Measurements from ENCODE around the gene TMEM178A.

TMEM178A gene

DNA sequence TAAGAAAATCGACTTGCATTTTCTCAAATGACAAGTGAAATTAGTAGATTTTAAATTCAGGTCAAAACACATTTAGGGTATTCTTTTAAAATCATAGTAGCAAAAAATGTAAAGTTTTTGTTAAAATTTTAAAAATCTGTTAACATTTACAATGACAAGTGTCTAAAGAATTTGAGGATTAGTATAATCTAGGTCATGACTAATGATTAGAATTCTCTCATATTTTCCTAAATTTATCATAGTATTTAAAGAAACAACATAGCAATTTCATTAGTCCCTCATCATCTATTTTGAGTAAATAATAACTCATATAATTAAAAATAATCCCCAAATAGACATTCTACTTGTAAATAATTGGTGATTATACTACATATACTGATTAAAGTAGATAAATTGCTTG lies 89.7 kb downstream of the TMEM178A start:
- no peak overlapping the region for H3K4me3 ChIP-seq (ENCODE audit: low read length)
- no peak for DNase-seq (ENCODE audit: low read depth)
- TF ChIP-seq, protein P1, sequence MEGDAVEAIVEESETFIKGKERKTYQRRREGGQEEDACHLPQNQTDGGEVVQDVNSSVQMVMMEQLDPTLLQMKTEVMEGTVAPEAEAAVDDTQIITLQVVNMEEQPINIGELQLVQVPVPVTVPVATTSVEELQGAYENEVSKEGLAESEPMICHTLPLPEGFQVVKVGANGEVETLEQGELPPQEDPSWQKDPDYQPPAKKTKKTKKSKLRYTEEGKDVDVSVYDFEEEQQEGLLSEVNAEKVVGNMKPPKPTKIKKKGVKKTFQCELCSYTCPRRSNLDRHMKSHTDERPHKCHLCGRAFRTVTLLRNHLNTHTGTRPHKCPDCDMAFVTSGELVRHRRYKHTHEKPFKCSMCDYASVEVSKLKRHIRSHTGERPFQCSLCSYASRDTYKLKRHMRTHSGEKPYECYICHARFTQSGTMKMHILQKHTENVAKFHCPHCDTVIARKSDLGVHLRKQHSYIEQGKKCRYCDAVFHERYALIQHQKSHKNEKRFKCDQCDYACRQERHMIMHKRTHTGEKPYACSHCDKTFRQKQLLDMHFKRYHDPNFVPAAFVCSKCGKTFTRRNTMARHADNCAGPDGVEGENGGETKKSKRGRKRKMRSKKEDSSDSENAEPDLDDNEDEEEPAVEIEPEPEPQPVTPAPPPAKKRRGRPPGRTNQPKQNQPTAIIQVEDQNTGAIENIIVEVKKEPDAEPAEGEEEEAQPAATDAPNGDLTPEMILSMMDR (IDR thresholded peaks at IDR 0.05; ENCODE audit: insufficient read depth, low read depth, low read length, missing control alignments), result no peak

DNA sequence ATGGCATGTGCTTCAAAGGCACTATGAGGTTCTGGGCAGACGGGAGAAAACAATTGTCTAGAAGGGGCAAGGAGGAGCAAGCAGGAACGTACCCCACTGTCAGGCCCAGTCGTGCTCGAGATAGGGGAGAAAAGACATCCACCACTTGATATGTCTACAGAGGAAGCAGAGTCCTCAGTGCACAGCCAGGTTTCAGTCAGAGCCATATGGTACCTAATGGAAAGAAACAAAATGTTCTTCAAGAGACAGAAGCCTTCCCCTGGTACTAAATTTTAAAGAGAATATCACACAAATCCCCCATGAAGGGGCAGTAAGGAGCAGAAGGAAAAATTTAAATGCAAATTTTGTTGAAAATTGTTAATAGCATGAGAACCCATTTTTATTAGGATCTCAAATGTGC lies 91.4 kb downstream of the TMEM178A start:
- TF ChIP-seq, protein P1 (IDR thresholded peaks at IDR 0.05; ENCODE audit: insufficient read depth, low read depth, low read length, missing control alignments), result no peak
- DNase-seq (ENCODE audit: low read depth), result no peak
- H3K4me3 ChIP-seq (ENCODE audit: low read length), result no peak overlapping the region

DNA sequence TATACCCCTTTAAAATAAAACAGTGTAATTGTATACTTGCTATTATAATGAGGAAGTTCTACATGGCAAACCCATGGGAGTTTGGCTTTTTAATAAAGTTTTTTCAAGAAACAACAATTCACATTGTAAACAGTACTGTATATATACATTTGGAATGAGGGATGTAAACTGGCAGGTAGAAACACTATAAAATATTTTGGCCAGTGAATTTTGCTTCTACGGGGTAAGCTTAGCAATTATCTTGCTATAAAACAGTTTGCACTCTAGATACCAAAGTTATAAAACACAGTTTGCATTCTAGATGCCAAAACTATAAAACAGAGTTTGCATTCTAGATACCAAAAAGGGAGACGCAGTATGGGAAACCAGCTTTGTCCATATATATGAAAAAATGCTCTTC lies 96.7 kb downstream of the TMEM178A start:
- no peak overlapping the region for H3K4me3 ChIP-seq (ENCODE audit: low read length)
- TF ChIP-seq, protein P1 (IDR thresholded peaks at IDR 0.05; ENCODE audit: insufficient read depth, low read depth, low read length, missing control alignments), result no peak
- no peak for DNase-seq (ENCODE audit: low read depth)

Data from epithelial cell of esophagus (primary cell).